SJSA1 (cell line): Measurements from ENCODE around the gene MRTFA. TPM values are rescaled to one million over a fixed set of nuclear protein-coding genes. Genes with fewer than 3 reads are reported as not detected.

Experiments used
- DNase-seq, 2 experiments: peaks; one replicate each; pipeline ENCODE4 v3.0.0-alpha.2; 2015 to 2020; ENCODE audit warnings: low spot score in 2 of 2, low read depth in 1 of 2
- H3K27ac ChIP-seq: fragments of 250-450 bp; sonication (Bioruptor Pico); 2 replicates; pipeline ENCODE4 v1.5.1; 2020; ENCODE audit warnings: mild to moderate bottlenecking, moderate library complexity
- H3K27me3 ChIP-seq: fragments of 250-450 bp; sonication (Bioruptor Pico); replicated peaks from 2 replicates; pipeline ENCODE4 v1.5.1; 2020; ENCODE audit warnings: mild to moderate bottlenecking, moderate library complexity
- H3K36me3 ChIP-seq: fragments of 250-450 bp; sonication (Bioruptor Pico); 2 replicates; pipeline ENCODE4 v1.5.1; 2020; ENCODE audit warnings: mild to moderate bottlenecking
- H3K4me1 ChIP-seq: fragments of 250-450 bp; sonication (Bioruptor Pico); replicated peaks from 2 replicates; pipeline ENCODE4 v1.6.1; 2021; ENCODE audit warnings: mild to moderate bottlenecking
- H3K4me3 ChIP-seq: fragments of 250-450 bp; sonication (Bioruptor Pico); 2 replicates; pipeline ENCODE4 v1.5.1; 2020; ENCODE audit warnings: mild to moderate bottlenecking
- H3K9me3 ChIP-seq: fragments of 250-450 bp; sonication (Bioruptor Pico); replicated peaks from 2 replicates; pipeline ENCODE4 v1.5.1; 2020; ENCODE audit warnings: mild to moderate bottlenecking
- total RNA-seq: library from RNA; depleted of rRNA; stranded (reverse); fragments of >200 nt; shearing (Covaris generic); gene quantifications from 2 replicates; pipeline ENCODE4 v1.2.3, GENCODE V29; 2014

Gene MRTFA
- total RNA-seq, 1 experiment from 2014 or later, result 27.8 TPM

DNA sequence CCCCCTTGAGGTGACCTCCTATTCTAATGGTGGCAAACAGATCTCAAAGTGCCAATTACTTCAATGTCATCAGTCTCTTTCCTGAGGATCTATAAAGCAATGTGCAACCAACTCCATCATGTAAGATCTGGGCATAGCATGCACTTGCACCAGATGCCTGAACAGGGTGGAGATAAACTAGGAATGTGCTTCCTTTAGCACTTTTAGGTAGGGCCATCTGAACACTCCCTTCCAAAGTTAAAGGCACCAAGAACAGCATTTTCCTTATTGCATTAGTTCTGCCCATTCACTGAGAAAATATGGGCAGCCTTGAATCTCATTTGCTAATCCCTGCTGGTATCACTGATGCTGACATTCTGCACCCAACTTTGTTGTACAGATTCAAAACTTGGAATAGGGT lies 154.1 kb downstream of the MRTFA start:
- H3K4me3 ChIP-seq, result no peak overlapping the region
- H3K27ac ChIP-seq, result no peak overlapping the region
- no peaks in the 10 kb centered on the region for H3K27me3 ChIP-seq
- no peak for DNase-seq
- peaks cover 11% of the 10 kb centered on the region for H3K36me3 ChIP-seq
- H3K4me1 ChIP-seq, result peaks cover 6% of the 10 kb centered on the region
- no peaks in the 10 kb centered on the region for H3K9me3 ChIP-seq

DNA sequence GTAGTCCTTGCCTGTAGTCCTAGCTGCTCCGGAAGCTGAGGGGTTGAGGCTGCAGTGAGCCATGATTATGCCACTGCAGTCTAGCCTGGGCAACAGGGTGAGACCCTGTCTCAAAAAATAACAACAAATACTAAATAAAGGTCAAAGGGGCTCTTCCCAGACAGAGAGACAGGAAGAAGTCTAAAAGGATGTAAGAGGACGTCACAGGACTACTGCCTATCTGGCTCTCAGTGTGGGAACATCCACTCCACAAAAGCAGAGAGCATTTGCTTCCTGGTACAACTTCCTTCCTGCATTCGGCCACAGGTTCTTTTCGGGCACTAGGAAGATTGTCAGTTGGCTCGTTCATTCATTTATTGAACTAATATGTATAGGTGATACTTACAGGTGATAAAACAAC lies 155.5 kb downstream of the MRTFA start:
- DNase-seq, result no peak
- Histone ChIP-seq H3K4me3 (no peak overlapping the region), H3K9me3 (no peaks in the 10 kb centered on the region), H3K36me3 (peaks cover 6% of the 10 kb centered on the region; the same call in 1 of the 2 replicates), H3K4me1 (no peaks in the 10 kb centered on the region), H3K27ac (no peak overlapping the region), H3K27me3 (no peaks in the 10 kb centered on the region)

DNA sequence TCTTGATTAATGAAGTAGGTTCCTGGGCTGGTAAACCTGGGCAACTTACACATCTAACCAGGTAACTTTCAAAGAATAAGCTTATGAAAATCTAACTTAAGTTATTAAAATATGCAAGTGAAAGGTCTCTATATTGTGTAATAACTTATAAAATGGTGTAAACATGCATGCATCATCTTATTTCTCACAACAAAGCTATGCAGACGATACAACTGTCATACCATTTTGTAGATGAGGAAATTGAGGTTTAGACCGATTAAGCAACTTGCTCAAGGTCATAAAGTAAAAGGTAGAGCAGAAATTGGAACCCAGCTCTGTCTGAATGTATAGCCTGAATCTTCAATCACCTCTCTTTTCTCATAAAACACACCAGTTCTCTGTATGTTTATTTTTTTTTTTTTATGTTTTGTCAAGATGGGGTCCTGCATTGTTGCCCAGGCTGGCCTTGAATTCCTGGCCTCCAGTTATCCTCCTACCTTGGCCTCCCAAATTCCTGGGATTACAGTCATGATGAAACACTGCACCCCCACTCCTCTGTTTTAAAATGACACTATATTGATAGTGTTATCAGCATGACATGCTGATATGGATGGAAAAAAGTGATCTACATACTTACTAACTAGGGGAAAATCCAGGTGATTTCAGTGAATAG lies 156.5 kb downstream of the MRTFA start:
- Histone ChIP-seq H3K9me3 (no peaks in the 10 kb centered on the region), H3K4me1 (no peaks in the 10 kb centered on the region), H3K27me3 (no peaks in the 10 kb centered on the region), H3K4me3 (no peak overlapping the region), H3K27ac (no peak overlapping the region), H3K36me3 (peaks cover 6% of the 10 kb centered on the region; the same call in 1 of the 2 replicates)
- DNase-seq, result no peak

DNA sequence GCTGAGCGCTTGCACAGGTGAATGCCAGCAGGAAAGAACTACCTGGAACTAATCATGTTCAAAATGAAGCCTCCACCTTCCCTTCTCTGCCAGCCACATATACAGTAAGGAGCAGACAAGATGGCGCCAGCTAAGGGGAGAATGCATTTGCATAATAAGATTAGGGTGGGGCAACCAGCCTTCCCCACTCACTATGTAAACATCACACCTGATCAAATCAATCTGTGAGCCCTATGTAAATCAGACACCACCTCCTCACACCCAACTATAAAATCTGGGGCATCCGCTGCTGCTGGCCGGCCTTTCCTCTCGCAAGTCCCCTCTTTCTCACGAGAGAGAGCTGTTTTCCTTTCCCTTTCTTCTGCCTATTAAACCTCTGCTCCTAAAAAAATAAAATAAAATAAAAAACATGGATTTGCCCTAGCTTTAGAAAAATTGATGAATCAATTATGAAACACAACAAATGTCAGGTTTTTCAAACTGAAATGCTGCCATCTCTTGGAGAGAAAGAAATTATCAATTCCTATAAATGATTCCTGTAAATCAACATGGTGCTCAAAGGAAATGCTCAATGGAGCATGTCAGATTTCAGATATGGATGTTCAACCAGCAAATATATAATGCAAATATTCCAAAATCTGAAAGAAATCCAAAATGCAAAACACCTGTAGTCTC lies 157.3 kb downstream of the MRTFA start:
- Histone ChIP-seq H3K27ac (no peak overlapping the region), H3K27me3 (no peaks in the 10 kb centered on the region), H3K9me3 (no peaks in the 10 kb centered on the region), H3K4me3 (no peak overlapping the region), H3K4me1 (no peaks in the 10 kb centered on the region), H3K36me3 (peaks cover 8% of the 10 kb centered on the region; the same call in 1 of the 2 replicates)
- no peak for DNase-seq

DNA sequence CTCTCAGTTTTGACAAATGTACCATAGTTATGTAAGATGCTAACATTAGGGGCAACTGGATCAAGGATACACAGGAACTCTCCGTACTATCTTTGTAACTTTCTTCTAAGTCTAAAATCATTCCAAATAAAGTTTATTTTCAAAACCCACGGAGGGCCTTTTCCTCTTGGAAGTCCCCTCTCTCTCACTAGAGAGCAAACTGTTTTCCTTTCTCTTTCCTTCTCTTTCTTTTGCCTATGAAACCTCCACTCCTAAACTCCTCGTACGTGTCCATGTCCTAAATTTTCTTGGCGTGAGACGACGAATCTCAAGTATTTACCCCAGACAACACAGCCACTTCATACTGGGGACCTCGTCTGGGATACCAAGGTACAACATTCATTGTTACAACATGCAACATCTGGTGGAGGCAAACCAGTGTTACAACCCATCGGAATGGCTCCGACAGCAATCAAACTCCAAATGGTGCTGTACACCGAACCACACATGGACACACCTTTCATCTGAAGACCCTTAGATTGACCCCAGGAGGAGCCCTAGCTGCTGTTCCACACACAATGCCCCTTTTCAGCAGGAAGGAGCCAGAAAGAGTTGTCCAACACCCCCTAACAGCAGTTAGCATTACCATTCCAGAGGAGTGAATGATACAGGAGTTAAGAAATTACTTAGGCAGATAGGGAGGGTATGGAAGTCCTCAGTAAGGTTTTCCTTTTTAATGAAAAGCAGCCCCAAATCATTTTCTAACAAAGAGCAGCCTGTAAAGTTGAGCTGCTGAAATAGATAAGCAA lies 158.0 kb downstream of the MRTFA start:
- Histone ChIP-seq H3K27me3 (no peaks in the 10 kb centered on the region), H3K27ac (no peak overlapping the region), H3K4me1 (no peaks in the 10 kb centered on the region), H3K36me3 (peaks cover 9% of the 10 kb centered on the region; the same call in 1 of the 2 replicates), H3K4me3 (no peak overlapping the region), H3K9me3 (no peaks in the 10 kb centered on the region)
- no peak for DNase-seq

DNA sequence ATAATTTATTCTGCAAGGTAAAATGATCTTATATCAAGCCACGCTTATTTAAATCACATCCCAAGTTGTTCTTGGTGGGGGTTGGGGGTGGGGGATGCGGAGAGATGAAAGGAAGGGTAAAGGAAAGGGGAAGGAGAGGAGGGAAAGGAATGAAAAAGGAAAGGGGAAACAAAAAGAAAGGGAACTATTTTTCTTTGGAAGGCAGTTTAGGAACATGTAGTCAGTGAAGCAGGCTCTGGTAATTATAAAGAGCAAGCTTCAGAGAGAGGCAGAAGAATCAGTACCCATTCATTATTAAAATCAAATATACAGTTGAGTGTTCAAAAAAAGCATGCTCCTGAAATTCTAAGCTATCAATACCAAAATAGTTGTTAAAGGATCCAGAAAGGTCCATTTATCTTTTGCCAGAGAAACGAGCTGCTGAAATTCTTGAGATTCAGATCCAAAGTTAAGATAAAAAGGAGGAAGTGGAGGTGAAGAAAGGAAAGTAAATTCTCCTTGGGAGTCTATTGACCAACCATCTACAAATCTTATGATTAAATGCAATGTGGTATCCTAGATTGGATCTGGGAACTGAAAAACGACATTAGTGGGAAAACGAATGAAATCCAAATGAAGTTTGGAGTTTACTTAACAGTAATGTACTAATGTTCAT lies 158.7 kb downstream of the MRTFA start:
- no peak for DNase-seq
- Histone ChIP-seq H3K9me3 (no peaks in the 10 kb centered on the region), H3K4me3 (no peak overlapping the region), H3K4me1 (no peaks in the 10 kb centered on the region), H3K27ac (no peak overlapping the region), H3K36me3 (peaks cover 9% of the 10 kb centered on the region; the same call in 1 of the 2 replicates), H3K27me3 (no peaks in the 10 kb centered on the region)

DNA sequence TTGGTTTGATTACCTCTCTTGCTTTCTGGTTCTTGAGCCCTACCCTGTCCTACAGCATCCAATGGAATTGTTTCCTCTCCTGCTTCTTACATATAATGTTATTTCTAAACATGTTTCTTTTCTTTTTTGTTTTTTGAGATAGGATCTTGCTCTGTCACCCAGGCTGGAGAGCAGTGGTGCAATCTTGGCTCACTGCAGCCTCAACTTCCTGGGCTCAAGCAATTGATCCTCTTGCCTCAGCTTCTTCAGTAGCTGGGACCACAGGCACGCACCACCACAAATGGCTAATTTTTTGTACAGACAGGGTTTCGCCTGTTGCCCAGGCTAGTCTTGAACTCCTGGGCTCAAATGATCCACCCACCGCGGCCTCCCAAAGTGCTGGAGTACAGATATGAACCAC lies 160.2 kb downstream of the MRTFA start:
- Histone ChIP-seq H3K4me3 (no peak overlapping the region), H3K4me1 (no peaks in the 10 kb centered on the region), H3K9me3 (no peaks in the 10 kb centered on the region), H3K27ac (no peak overlapping the region), H3K36me3 (peaks cover 8% of the 10 kb centered on the region; the same call in 1 of the 2 replicates), H3K27me3 (no peaks in the 10 kb centered on the region)
- DNase-seq, result no peak

DNA sequence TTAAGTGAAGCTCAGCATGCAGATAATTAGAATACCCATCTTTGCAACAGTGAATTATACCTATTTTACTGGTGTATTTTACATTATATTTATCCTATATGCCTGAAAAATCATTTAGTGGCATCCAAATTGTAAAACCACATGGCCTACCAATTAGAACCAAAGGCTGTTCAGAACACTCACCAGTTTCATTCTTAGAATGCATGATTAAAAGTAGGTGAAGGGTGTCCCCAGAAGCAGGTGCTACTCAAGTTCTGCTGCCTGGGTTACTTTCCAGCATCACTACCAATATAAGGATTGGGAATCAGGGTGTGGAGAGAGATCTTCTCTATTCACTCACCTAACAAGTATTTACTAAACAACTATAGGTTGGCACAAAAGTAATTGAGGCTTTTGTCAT lies 162.8 kb downstream of the MRTFA start:
- Histone ChIP-seq H3K27ac (no peak overlapping the region), H3K4me3 (no peak overlapping the region), H3K4me1 (no peaks in the 10 kb centered on the region), H3K36me3 (peaks cover 4% of the 10 kb centered on the region; the same call in 1 of the 2 replicates), H3K9me3 (no peaks in the 10 kb centered on the region), H3K27me3 (no peaks in the 10 kb centered on the region)
- no peak for DNase-seq

DNA sequence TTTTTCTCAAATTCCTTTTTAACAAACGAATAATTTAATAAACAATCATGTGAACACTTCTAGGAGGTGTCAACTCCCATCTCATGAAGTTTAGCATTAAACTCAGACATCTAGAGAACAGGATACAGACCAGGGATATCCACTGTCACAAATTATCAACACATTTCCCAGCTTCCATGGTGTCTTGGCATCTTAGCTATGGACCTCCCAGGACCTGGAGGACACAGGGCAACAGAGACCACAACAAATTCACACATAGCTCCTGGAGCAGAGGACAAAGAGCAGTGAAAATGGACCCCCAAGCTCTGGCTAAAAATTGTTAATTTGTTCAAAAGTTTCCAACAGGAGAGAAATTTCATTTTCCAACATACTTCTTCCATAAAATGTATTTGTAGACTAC lies 163.9 kb downstream of the MRTFA start:
- no peak for DNase-seq
- no peak overlapping the region for H3K27ac ChIP-seq
- H3K4me1 ChIP-seq, result no peaks in the 10 kb centered on the region
- H3K27me3 ChIP-seq, result no peaks in the 10 kb centered on the region
- H3K4me3 ChIP-seq, result no peak overlapping the region
- no peaks in the 10 kb centered on the region for H3K9me3 ChIP-seq
- H3K36me3 ChIP-seq, result peaks cover 4% of the 10 kb centered on the region; the same call in 1 of the 2 replicates

DNA sequence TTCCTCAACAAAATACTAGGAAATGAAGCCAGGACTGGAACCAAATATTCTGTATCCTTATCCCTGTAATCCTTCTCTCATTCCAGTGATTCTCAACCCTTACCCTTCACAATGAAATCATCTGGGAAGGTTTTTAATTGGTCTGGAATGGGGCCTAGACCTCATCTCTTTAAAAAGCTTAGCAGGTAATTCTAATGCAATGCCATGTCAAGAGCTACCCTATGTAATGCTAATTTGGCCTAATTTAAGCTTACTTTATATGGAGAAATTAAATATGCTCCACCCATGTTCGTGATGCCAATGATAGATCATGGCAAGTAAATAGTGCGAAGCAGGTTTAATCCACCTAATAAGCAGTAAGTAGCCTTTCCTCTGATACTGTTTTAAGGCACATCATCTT lies 164.5 kb downstream of the MRTFA start:
- H3K4me3 ChIP-seq, result no peak overlapping the region
- H3K27me3 ChIP-seq, result no peaks in the 10 kb centered on the region
- DNase-seq, result no peak
- no peaks in the 10 kb centered on the region for H3K9me3 ChIP-seq
- H3K4me1 ChIP-seq, result no peaks in the 10 kb centered on the region
- H3K27ac ChIP-seq, result no peak overlapping the region
- peaks cover 4% of the 10 kb centered on the region; the same call in 1 of the 2 replicates for H3K36me3 ChIP-seq

DNA sequence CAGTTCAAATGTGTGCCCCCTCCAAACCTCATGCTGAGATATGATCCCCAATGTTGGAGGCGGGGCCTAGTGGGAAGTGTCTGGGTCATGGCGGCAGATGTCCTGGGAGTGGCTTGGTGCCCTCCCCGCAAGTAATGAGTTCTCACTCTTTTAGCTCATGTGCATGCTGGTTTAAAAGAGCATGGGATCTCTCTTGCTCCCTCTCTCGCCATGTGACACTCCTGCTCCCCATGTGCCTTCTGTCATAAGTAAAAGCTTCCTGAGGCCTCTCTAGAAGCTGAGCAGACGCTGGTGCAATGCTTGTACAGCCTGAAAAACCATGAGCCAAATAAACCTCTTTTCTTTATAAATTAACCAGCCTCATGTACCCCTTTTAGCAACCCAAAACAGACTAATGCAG lies 167.3 kb downstream of the MRTFA start:
- H3K4me3 ChIP-seq, result no peak overlapping the region
- no peaks in the 10 kb centered on the region for H3K4me1 ChIP-seq
- no peak for DNase-seq
- H3K27me3 ChIP-seq, result no peaks in the 10 kb centered on the region
- H3K9me3 ChIP-seq, result no peaks in the 10 kb centered on the region
- H3K36me3 ChIP-seq, result peaks cover under 1% of the 10 kb centered on the region; the same call in 1 of the 2 replicates
- no peak overlapping the region for H3K27ac ChIP-seq

DNA sequence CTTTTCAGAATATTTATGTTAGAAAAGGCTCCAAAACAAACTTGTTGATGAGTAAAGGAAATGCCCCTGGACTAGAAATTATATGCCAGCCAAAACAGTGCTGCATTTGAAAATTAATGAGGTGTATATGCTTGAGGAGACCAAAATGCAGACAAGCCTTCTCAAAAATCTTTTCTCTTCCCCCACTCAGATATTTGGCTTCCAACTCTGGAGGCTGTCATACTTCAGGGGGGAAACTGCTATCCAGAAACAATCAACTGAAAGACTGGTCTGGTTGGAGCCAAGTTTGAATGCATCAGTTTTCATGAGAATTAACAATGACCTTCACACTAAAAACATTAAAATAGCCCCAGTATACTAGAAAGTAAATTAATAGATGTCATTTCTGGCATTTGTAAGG lies 167.9 kb downstream of the MRTFA start:
- Histone ChIP-seq H3K9me3 (no peaks in the 10 kb centered on the region), H3K4me1 (no peaks in the 10 kb centered on the region), H3K27me3 (no peaks in the 10 kb centered on the region), H3K27ac (no peak overlapping the region), H3K36me3 (no peaks in the 10 kb centered on the region), H3K4me3 (no peak overlapping the region)
- no peak for DNase-seq

DNA sequence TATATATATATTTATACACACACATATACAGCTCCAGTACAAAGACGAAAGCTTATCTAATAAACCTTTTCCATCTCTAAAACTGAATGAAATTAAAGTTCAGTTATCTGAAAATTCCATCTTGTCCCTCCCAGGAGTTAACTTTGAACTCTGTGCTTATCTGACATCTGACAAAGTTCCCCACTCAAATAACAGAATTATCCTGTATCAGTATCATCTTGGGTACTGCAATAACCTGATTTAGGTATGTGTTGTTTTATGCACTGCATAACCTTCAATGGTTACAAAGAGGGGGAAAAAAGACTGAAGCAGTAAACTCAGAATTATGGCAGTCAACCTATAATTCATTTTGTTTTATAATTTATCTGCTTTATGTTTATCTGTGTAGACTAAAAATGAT lies 169.5 kb downstream of the MRTFA start:
- peaks cover 10% of the 10 kb centered on the region for H3K36me3 ChIP-seq
- no peak overlapping the region for H3K4me3 ChIP-seq
- H3K27ac ChIP-seq, result no peak overlapping the region
- H3K4me1 ChIP-seq, result no peaks in the 10 kb centered on the region
- no peaks in the 10 kb centered on the region for H3K9me3 ChIP-seq
- no peaks in the 10 kb centered on the region for H3K27me3 ChIP-seq
- no peak for DNase-seq
